MCF 10A (cell line): Measurements from ENCODE around the gene MPZL1. TPM values are rescaled to one million over a fixed set of nuclear protein-coding genes. Genes with fewer than 3 reads are reported as not detected.

Source experiments
- BruUV-seq: library from RNA; stranded (reverse); fragments of 400-500 nt; replicated peaks from 2 replicates; lab custom pipeline; 2021; lab: Mats Ljungman, UMichigan
- CTCF ChIA-PET: fragments of 300-600 bp; sonication (Branson Sonifier 250); formaldehyde crosslinking; extraction: SDS; loops from one replicate; lab custom pipeline; 2021; ENCODE audit warnings: antibody characterized with exemption, inconsistent platforms; lab: Yijun Ruan, JAX
- POLR2A ChIA-PET: fragments of 300-600, 350-650 bp; sonication (Branson Sonifier 250); formaldehyde crosslinking; extraction: SDS; loops from one replicate; lab custom pipeline; 2020; ENCODE audit warnings: antibody characterized with exemption, inconsistent platforms; lab: Yijun Ruan, JAX
- DNase-seq: peaks from one replicate; pipeline ENCODE4 v3.0.0-alpha.2; 2018; ENCODE audit not compliant: unreplicated experiment
- H3K27ac Mint-ChIP-seq: one replicate; pipeline ENCODE4 v1.8.0; 2022; ENCODE audit warnings: mild to moderate bottlenecking, low read depth, mixed read lengths; ENCODE audit not compliant: unreplicated experiment
- H3K27me3 Mint-ChIP-seq: one replicate; pipeline ENCODE4 v1.8.0; 2022; ENCODE audit warnings: mixed read lengths; ENCODE audit not compliant: insufficient read depth, unreplicated experiment
- H3K36me3 Mint-ChIP-seq: one replicate; pipeline ENCODE4 v1.8.0; 2022; ENCODE audit warnings: mild to moderate bottlenecking, moderate library complexity, mixed read lengths; ENCODE audit not compliant: insufficient read depth, unreplicated experiment
- H3K4me1 Mint-ChIP-seq: one replicate; pipeline ENCODE4 v1.8.0; 2022; ENCODE audit warnings: mixed read lengths; ENCODE audit not compliant: insufficient read depth, unreplicated experiment
- H3K4me3 Mint-ChIP-seq: one replicate; pipeline ENCODE4 v1.8.0; 2022; ENCODE audit warnings: mild to moderate bottlenecking, moderate library complexity, mixed read lengths; ENCODE audit not compliant: unreplicated experiment
- H3K9me3 Mint-ChIP-seq: one replicate; pipeline ENCODE4 v1.8.0; 2022; ENCODE audit warnings: mixed read lengths; ENCODE audit not compliant: unreplicated experiment
- CTCF ChIP-seq: fragments of 200-600 bp; IDR thresholded peaks from one replicate; pipeline ENCODE4 v1.8.0; 2022; ENCODE audit warnings: antibody characterized with exemption, mild to moderate bottlenecking; ENCODE audit not compliant: unreplicated experiment
- intact Hi-C: fragments of 100-400 bp; cut with micrococcal nuclease; formaldehyde crosslinking; loops from 2 replicates; pipeline ENCODE4 v1.14.1; 2022
- total RNA-seq: library from RNA; stranded (reverse); gene quantifications from 2 replicates; pipeline ENCODE4 v1.2.3, GENCODE V29; 2022

The MPZL1 gene
- total RNA-seq, 1 experiment from 2014 or later, result 169 TPM

- peaks cover 49% of the 10 kb centered on the region for H3K36me3 Mint-ChIP-seq
- BruUV-seq, result no TSS peak
- intact Hi-C loops, result no loop called here
- H3K27ac Mint-ChIP-seq, result no peak overlapping the region
- POLR2A ChIA-PET, result interaction anchor here (0.6 to 1.6 kb wide), 4 partner anchors 18 to 158 kb away, joined by 3 to 4 read pairs (median 4); no protein-coding TSS in a partner anchor
- CTCF ChIA-PET, result interaction anchor here (0.6 to 1.6 kb wide), 5 partner anchors 11 to 207 kb away, joined by 3 to 4 read pairs (median 3); no protein-coding TSS in a partner anchor
- no peaks in the 10 kb centered on the region for H3K27me3 Mint-ChIP-seq
- peaks cover 32% of the 10 kb centered on the region for H3K4me1 Mint-ChIP-seq
- no peak for DNase-seq
- no peak for TF ChIP-seq CTCF
- H3K4me3 Mint-ChIP-seq, result no peak overlapping the region
- H3K9me3 Mint-ChIP-seq, result no peaks in the 10 kb centered on the region
Observed at GRCh38 chr1:167728818-167729410, 7.1 kb downstream of the MPZL1 start.

- no TSS peak for BruUV-seq
- CTCF ChIA-PET, result interaction anchor here (0.6 to 1.9 kb wide), 2 partner anchors 10 to 11 kb away, joined by 5 to 6 read pairs; no protein-coding TSS in a partner anchor
Observed at GRCh38 chr1:167734227-167734626, 12.4 kb downstream of the MPZL1 start.

GRCh38 chr1:167734841-167735240 is 13.1 kb downstream of the MPZL1 start:
- Mint-ChIP-seq H3K27me3 (no peaks in the 10 kb centered on the region), H3K4me1 (no peaks in the 10 kb centered on the region), H3K4me3 (no peak overlapping the region), H3K27ac (no peak overlapping the region), H3K9me3 (no peaks in the 10 kb centered on the region), H3K36me3 (peaks cover 33% of the 10 kb centered on the region)
- ChIA-PET CTCF (interaction anchor here (0.6 to 1.9 kb wide), 2 partner anchors 9 to 476 kb away, joined by 3 to 6 read pairs; no protein-coding TSS in a partner anchor), POLR2A (interaction anchor here (1.5 kb wide), 1 partner anchor 201 kb away, joined by 3 read pairs; no protein-coding TSS in a partner anchor)
- no peak for DNase-seq
- no peak for TF ChIP-seq CTCF
- intact Hi-C loops, result no loop called here
- no TSS peak for BruUV-seq

More at GRCh38 chr1:167734227-167734626, 12.4 kb downstream of the MPZL1 start:
- Mint-ChIP-seq H3K27me3 (no peaks in the 10 kb centered on the region), H3K4me3 (no peak overlapping the region), H3K36me3 (peaks cover 33% of the 10 kb centered on the region), H3K4me1 (peaks cover 4% of the 10 kb centered on the region), H3K9me3 (no peaks in the 10 kb centered on the region), H3K27ac (no peak overlapping the region)
- POLR2A ChIA-PET, result interaction anchor here (1.5 kb wide), 1 partner anchor 202 kb away, joined by 3 read pairs; no protein-coding TSS in a partner anchor
- intact Hi-C loops, result no loop called here
- no peak for DNase-seq
- TF ChIP-seq CTCF, result no peak

- no peak overlapping the region for H3K27ac Mint-ChIP-seq
- peaks cover 5% of the 10 kb centered on the region for H3K4me1 Mint-ChIP-seq
- ChIA-PET POLR2A (no interaction called here), CTCF (no interaction called here)
- H3K9me3 Mint-ChIP-seq, result no peaks in the 10 kb centered on the region
- intact Hi-C loops, result no loop called here
- no peak for TF ChIP-seq CTCF
- H3K36me3 Mint-ChIP-seq, result peaks cover 16% of the 10 kb centered on the region
- no peak overlapping the region for H3K4me3 Mint-ChIP-seq
- no TSS peak for BruUV-seq
- H3K27me3 Mint-ChIP-seq, result no peaks in the 10 kb centered on the region
- no peak for DNase-seq
Observed at GRCh38 chr1:167737169-167737568, 15.4 kb downstream of the MPZL1 start.
